Measurements from ENCODE around the gene CLSTN2.

Gene CLSTN2

GRCh38 chr3:140597792-140598191, 662.8 kb downstream of the CLSTN2 start:
- no peaks in the 10 kb centered on the region for H3K36me3 ChIP-seq (ENCODE audit: control insufficient read depth in 2 of 2, insufficient read depth in 1 of 2, low read length in 2 of 2)
- 0 out of 2 replicates have a peak, but pooled peaks cover 6% of the 10 kb centered on the region for H3K4me1 ChIP-seq (ENCODE audit: control insufficient read depth, insufficient read depth, low read length)
- TF ChIP-seq, protein P1, sequence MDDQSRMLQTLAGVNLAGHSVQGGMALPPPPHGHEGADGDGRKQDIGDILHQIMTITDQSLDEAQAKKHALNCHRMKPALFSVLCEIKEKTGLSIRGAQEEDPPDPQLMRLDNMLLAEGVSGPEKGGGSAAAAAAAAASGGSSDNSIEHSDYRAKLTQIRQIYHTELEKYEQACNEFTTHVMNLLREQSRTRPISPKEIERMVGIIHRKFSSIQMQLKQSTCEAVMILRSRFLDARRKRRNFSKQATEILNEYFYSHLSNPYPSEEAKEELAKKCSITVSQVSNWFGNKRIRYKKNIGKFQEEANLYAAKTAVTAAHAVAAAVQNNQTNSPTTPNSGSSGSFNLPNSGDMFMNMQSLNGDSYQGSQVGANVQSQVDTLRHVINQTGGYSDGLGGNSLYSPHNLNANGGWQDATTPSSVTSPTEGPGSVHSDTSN (CRISPR knock-in tag; IDR thresholded peaks at IDR 0.05) = no peak
- no peak for TF ChIP-seq ZSCAN30 (tag by site-specific recombination; IDR thresholded peaks at IDR 0.05)
- no peak for TF ChIP-seq ZNF600 (tag by site-specific recombination; IDR thresholded peaks at IDR 0.05)
- no peak for TF ChIP-seq HOXC10 (CRISPR knock-in tag; IDR thresholded peaks at IDR 0.05)
- TF ChIP-seq TRIM28 (IDR thresholded peaks at IDR 0.05; ENCODE audit: borderline replicate concordance, low read length) = no peak
- no peak for TF ChIP-seq INSM2 (tag by site-specific recombination; IDR thresholded peaks at IDR 0.05)
- TF ChIP-seq ZNF169 (tag by site-specific recombination; IDR thresholded peaks at IDR 0.05) = no peak
- TF ChIP-seq ZBTB11 (tag by site-specific recombination; conservative IDR thresholded peaks at IDR 0.05; ENCODE audit: low read depth) = no peak
- TF ChIP-seq, protein P2, sequence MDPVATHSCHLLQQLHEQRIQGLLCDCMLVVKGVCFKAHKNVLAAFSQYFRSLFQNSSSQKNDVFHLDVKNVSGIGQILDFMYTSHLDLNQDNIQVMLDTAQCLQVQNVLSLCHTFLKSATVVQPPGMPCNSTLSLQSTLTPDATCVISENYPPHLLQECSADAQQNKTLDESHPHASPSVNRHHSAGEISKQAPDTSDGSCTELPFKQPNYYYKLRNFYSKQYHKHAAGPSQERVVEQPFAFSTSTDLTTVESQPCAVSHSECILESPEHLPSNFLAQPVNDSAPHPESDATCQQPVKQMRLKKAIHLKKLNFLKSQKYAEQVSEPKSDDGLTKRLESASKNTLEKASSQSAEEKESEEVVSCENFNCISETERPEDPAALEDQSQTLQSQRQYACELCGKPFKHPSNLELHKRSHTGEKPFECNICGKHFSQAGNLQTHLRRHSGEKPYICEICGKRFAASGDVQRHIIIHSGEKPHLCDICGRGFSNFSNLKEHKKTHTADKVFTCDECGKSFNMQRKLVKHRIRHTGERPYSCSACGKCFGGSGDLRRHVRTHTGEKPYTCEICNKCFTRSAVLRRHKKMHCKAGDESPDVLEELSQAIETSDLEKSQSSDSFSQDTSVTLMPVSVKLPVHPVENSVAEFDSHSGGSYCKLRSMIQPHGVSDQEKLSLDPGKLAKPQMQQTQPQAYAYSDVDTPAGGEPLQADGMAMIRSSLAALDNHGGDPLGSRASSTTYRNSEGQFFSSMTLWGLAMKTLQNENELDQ (tag by site-specific recombination; IDR thresholded peaks at IDR 0.05; ENCODE audit: low read depth) = no peak
- TF ChIP-seq YY1 (tag by site-specific recombination; IDR thresholded peaks at IDR 0.05) = no peak
- CTCF ChIA-PET = interaction anchor here (0.7 kb wide), 1 partner anchor 20 kb away, joined by 3 read pairs; no protein-coding TSS in a partner anchor
- POLR2A ChIA-PET = no interaction called here
- no peaks in the 10 kb centered on the region for H3K9me3 ChIP-seq (ENCODE audit: control insufficient read depth, insufficient read depth, low read depth, low read length)
- no peak overlapping the region for H3K4me3 ChIP-seq (ENCODE audit: low read depth, low read length)
- H3K27ac ChIP-seq (ENCODE audit: extremely low read depth, low read depth, low read length) = no peak overlapping the region

DNA sequence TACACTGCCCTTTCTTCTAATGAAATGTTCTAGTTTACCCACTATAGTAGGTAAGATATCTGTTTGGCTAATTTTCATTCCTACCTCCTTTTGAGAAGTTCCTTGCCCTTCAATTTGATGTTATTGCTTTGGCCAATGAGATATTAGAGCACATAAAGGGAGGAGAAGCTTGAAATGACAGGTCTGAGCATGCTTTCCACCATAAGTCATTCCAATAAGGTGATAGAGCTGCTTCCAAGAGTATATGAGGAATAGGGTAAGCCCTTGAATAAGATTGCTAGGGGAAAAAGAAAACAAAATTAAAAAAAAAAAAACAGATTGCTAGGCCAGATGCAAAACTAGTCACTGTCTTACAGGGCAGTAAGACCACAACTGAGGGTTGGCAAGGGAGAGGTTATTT, 664.0 kb downstream of the CLSTN2 start:
- TF ChIP-seq ZNF121 (tag by site-specific recombination; IDR thresholded peaks at IDR 0.05) = no peak
- TF ChIP-seq EGR2 (tag by site-specific recombination; IDR thresholded peaks at IDR 0.05; ENCODE audit: low read depth) = no peak
- TF ChIP-seq, protein P3, sequence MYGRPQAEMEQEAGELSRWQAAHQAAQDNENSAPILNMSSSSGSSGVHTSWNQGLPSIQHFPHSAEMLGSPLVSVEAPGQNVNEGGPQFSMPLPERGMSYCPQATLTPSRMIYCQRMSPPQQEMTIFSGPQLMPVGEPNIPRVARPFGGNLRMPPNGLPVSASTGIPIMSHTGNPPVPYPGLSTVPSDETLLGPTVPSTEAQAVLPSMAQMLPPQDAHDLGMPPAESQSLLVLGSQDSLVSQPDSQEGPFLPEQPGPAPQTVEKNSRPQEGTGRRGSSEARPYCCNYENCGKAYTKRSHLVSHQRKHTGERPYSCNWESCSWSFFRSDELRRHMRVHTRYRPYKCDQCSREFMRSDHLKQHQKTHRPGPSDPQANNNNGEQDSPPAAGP (tag by site-specific recombination; IDR thresholded peaks at IDR 0.05) = no peak
- no peak for TF ChIP-seq OVOL3 (tag by site-specific recombination; IDR thresholded peaks at IDR 0.05)
- TF ChIP-seq ZNF658 (tag by site-specific recombination; IDR thresholded peaks at IDR 0.05) = no peak
- ChIA-PET CTCF (no interaction called here), POLR2A (no interaction called here)
- no peak overlapping the region for H3K27ac ChIP-seq (ENCODE audit: extremely low read depth, low read depth, low read length)
- H3K36me3 ChIP-seq (ENCODE audit: control insufficient read depth in 2 of 2, insufficient read depth in 1 of 2, low read length in 2 of 2) = no peaks in the 10 kb centered on the region
- no peak overlapping the region for H3K4me3 ChIP-seq (ENCODE audit: low read depth, low read length)
- H3K9me3 ChIP-seq (ENCODE audit: control insufficient read depth, insufficient read depth, low read depth, low read length) = no peaks in the 10 kb centered on the region
- 0 out of 2 replicates have a peak, but pooled peaks cover 6% of the 10 kb centered on the region for H3K4me1 ChIP-seq (ENCODE audit: control insufficient read depth, insufficient read depth, low read length)

All from HEK293 (cell line).